GM18499 (cell line): ENCODE data around the gene PHF1.
"Not testable (repeated sequence)": the region's sequence is repeated elsewhere in the genome, so short reads cannot be mapped to it uniquely, and the experiment has no call there.

ENCODE experiments used
- ATAC-seq: cut with Tn5 transposase; IDR thresholded peaks from one replicate; pipeline ENCODE4 v1.9.1; 2021; ENCODE audit warnings: moderate number of reproducible peaks; ENCODE audit not compliant: insufficient read depth, unreplicated experiment

Gene PHF1

GRCh38 chr6:33391278-33391921 lies 19.4 kb upstream of the PHF1 start, which contains the start of gene KIFC1:
Gene KIFC1, plus strand, starts transcription at chr6:33391823. Its CDS starts 163 bp downstream, at chr6:33391986.
- peak; percentile 68 for ATAC-seq

- ATAC-seq, result no peak
These were observed 18.8 kb upstream of the PHF1 start for GRCh38 chr6:33391922-33392594.

GRCh38 chr6:33392595-33392948 lies 18.2 kb upstream of the PHF1 start:
- ATAC-seq, result no peak

- ATAC-seq, result no peak
These were observed 17.8 kb upstream of the PHF1 start for GRCh38 chr6:33392979-33393378.

GRCh38 chr6:33397541-33397940 lies 13.3 kb upstream of the PHF1 start:
- no peak for ATAC-seq

GRCh38 chr6:33398601-33399000 lies 12.2 kb upstream of the PHF1 start:
- ATAC-seq, result not testable (repeated sequence)

DNA sequence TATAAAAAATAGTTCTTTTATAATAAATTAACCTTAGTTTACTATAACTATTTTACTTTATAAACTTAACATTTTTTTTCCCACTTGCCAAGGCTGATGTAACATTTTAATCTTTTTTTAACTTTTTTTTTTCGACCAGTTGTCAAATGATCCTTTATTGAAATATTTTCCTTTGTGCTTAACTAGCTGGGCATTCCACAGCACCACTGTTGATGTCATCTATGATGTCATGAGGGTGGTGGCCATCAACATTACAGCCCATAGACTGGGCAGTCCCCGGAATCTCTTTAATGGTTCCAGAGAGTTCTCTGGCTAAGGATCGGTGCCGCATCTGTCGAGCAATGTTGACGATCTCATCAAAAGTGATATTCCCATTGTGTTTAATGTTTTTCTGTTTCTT lies 10.9 kb upstream of the PHF1 start:
- ATAC-seq, result not testable (repeated sequence)

DNA sequence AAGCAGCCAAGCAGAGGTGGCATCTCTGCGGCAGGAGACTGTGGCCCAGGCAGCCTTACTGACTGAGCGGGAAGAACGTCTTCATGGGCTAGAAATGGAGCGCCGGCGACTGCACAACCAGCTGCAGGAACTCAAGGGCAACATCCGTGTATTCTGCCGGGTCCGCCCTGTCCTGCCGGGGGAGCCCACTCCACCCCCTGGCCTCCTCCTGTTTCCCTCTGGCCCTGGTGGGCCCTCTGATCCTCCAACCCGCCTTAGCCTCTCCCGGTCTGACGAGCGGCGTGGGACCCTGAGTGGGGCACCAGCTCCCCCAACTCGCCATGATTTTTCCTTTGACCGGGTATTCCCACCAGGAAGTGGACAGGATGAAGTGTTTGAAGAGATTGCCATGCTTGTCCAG lies 5.9 kb upstream of the PHF1 start:
- no peak for ATAC-seq

- no peak for ATAC-seq
These were observed 5.4 kb upstream of the PHF1 start for GRCh38 chr6:33405386-33405940.

DNA sequence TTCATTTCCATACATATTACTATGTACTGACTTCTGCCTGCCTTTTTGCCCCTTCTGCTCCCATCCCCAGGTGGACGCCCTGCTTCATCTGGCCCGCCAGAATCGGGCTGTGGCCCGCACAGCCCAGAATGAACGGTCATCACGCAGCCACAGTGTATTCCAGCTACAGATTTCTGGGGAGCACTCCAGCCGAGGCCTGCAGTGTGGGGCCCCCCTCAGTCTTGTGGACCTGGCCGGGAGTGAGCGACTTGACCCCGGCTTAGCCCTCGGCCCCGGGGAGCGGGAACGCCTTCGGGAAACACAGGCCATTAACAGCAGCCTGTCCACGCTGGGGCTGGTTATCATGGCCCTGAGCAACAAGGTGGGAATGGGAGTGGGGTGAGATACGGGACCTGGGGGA lies 4.7 kb upstream of the PHF1 start:
- no peak for ATAC-seq

GRCh38 chr6:33407132-33407718 lies 3.6 kb upstream of the PHF1 start:
- ATAC-seq, result no peak

DNA sequence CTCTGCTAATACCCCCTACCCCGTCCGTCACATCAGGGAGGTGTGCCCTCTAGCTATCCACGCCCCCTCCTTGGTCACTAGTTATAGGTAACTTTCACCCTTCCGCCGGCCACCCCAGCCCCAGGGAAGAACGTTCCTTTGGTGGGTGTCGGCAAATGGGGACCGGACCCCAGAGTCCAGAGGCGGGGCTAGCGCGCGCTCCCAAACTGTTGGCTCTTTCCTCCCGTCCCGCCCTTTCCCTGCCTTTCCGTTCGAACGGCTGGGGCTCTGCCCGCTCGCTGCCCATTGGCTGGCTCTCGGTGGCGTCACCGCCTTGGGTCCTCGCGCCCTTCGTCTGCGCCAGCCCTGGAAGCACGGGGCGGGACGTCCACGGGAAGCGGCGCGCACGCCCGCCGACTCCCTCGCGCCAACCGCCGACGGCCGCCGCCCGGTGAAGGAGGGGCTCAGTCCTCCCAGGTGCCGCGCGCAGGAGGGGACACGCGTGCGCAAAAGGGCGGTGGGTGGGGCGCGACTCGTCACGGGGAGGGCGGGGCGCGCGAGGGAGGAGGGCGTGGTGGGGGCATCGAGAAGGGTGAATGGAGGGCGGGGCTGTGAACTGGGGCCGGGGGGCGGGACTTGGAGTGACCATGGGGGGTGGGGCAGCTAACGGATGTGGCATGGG lies 634 bp upstream of the PHF1 start:
- no peak for ATAC-seq

DNA sequence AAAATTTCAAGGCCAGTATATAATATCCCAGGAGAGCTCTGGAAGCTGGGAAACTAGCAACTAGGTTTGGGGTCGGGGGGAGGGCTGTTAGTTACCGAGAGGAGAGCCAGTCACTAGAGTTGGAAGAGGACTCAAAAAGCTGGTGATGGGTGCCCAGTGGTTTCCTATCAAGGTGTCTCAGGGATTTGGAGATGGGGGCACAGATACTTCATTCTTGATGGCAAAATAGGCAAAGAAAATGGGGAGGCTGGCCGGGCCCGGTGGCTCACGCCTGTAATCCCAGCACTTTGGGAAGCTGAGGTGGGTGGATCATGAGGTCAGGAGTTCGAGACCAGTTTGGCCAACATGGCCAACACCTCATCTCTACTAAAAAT lies 805 bp downstream of the PHF1 start:
- ATAC-seq, result no peak

DNA sequence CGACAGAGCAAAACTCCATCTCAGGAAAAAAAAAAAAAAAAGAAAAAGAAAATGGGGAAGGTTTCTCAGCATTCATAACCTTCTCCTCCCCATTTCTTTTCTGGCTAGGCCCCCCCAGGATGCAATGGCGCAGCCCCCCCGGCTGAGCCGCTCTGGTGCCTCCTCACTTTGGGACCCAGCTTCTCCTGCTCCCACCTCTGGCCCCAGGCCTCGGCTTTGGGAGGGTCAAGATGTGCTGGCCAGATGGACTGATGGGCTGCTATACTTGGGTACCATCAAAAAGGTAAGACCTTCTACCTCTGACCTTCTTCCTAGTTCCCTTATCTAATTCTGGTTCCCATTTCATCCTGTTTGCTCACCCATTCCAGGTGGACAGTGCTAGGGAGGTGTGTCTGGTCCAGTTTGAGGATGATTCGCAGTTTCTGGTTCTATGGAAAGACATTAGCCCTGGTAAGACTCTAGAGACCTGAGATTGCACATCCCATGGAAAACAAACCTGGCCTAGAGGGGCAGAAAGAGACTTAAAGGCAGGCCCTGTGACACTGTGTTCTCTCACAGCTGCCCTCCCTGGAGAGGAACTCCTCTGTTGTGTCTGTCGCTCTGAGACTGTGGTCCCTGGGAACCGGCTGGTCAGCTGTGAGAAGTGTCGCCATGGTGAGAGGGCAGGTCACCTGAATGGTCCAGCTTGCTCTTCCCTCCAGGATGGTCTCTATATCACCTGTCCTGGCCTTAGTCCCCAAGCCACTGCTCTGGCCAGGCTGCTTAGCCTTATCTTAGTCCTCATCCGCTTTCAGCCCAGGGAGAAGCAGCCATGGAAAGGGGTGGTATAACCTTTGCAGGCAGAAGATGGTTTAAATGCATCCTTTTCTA lies 1.6 kb downstream of the PHF1 start:
- no peak for ATAC-seq

DNA sequence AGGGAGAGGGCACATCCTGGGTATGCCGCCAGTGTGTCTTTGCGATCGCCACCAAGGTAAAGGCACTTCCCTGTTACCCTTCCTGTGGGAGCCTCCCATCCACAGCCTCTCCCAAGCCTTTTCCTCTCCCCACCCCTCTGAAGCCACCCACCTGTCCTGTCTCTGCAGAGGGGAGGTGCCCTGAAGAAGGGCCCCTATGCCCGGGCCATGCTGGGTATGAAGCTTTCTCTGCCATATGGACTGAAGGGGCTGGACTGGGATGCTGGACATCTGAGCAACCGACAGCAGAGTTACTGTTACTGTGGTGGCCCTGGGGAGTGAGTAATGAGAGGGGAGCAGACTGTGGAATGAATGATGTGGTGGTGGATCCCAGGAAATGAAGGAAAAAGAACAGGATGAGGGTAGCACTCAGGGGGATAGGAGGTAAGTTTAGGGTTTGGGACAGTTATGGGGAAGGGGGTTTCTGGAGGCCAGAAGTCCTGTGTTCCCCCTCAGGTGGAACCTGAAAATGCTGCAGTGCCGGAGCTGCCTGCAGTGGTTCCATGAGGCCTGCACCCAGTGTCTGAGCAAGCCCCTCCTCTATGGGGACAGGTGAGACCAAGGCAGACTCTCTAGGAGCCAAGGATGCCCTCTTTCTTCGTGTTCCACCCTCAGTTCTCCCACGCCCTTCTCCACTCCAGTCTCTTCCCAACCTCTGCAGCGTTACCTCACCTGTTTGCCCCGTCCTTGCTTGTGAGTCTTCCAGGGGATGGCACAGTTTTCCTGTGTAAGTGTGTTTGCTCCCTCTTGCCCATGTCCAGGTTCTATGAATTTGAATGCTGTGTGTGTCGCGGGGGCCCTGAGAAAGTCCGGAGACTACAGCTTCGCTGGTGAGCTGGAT lies 2.7 kb downstream of the PHF1 start:
- no peak for ATAC-seq

DNA sequence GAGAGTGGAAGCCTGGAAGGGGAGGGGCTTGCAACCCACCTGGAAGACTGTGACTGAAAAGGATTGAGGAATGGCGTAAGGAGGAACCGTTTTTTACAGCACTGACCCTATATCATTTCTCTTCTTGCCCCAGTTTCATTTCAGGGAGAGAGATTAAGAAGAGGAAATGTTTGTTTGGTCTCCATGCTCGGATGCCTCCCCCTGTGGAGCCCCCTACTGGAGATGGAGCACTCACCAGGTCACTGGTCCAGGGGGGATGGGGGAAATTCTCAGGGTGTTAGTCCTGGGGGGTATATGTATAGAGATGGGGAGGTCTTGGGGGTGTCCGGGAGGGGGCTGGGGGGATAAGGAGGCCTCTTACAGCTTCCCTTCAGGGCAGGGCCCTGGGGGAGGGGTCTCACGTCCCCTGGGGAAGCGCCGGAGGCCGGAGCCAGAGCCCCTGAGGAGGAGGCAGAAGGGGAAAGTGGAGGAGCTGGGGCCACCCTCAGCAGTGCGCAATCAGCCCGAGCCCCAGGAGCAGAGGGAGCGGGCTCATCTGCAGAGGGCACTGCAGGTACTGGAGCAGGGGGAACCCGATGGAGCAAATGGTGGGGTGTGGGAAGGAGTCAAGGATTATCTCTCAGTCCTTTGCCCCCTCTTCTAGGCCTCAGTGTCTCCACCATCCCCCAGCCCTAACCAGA lies 3.9 kb downstream of the PHF1 start:
- ATAC-seq, result no peak

DNA sequence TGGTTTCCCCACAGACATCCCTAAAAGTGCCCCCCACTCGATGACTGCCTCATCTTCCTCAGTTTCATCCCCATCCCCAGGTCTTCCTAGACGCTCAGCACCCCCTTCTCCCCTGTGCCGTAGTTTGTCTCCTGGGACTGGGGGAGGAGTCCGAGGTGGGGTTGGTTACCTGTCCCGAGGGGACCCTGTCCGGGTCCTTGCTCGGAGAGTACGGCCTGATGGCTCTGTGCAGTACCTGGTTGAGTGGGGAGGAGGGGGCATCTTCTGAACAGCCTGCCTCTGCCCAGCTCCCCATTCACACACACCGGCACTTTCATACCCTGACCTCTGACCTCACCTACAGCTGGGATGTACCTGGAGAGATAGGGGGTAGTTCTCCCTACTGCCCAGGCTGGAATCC lies 5.0 kb downstream of the PHF1 start:
- ATAC-seq, result no peak

GRCh38 chr6:33416386-33417127 lies 5.7 kb downstream of the PHF1 start:
- ATAC-seq, result no peak
